HG02610 (cell line): ENCODE results near the gene EXOSC6.
"Not testable (repeated sequence)": the region's sequence is repeated elsewhere in the genome, so short reads cannot be mapped to it uniquely, and the experiment has no call there.

Experiments
- ATAC-seq: cut with Tn5 transposase; IDR thresholded peaks from one replicate; pipeline ENCODE4 v1.9.1; 2021; ENCODE audit warnings: mild to moderate bottlenecking, moderate library complexity; ENCODE audit not compliant: unreplicated experiment

EXOSC6 gene

DNA sequence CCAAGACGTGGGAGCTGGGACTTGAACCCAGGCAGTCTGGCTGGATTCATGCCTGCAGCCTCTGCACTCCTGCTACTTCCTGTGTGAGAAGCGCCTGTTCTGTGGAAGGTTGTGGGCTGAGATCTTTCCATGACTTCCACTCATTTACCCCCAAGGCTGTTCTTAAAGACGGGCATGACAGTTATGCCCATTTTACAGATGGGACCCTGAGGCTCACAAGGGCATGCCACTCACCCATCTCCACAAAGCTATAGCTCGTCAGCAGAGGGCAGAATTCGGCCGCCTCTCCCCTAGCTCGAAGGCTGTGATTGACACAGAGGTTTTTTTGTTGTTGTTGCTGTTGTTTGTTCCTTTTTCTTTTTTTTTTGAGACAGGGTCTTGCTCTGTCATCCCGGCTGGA, 51.7 kb downstream of the EXOSC6 start:
- not testable (repeated sequence) for ATAC-seq

- not testable (repeated sequence) for ATAC-seq
These were observed 52.6 kb downstream of the EXOSC6 start for GRCh38 chr16:70199170-70199569.

- ATAC-seq: not testable (repeated sequence)
These were observed 53.1 kb downstream of the EXOSC6 start for GRCh38 chr16:70198666-70199065.

DNA sequence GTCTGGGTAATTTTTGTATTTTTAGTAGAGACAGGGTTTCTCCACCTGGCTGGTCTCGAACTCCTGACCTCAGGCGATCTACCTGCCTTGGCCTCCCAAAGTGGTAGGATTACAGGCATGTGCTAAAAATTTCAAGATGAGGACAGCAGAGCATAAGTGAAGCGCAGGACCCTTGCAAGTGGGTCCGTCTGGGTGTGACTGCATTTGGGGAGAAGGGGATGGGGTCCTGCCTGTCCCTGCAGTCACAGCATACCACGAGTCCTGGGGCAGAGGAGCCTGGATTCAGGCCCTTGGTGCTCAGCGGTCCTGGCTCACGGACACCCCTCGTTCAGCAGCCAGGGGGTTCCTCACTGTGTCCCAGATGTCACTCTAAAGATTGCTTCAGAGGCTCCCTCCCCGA, 53.5 kb downstream of the EXOSC6 start:
- ATAC-seq: not testable (repeated sequence)

- not testable (repeated sequence) for ATAC-seq
These were observed 54.1 kb downstream of the EXOSC6 start for GRCh38 chr16:70197611-70198010.
